ENCODE data around the gene CDCA4.

DNA sequence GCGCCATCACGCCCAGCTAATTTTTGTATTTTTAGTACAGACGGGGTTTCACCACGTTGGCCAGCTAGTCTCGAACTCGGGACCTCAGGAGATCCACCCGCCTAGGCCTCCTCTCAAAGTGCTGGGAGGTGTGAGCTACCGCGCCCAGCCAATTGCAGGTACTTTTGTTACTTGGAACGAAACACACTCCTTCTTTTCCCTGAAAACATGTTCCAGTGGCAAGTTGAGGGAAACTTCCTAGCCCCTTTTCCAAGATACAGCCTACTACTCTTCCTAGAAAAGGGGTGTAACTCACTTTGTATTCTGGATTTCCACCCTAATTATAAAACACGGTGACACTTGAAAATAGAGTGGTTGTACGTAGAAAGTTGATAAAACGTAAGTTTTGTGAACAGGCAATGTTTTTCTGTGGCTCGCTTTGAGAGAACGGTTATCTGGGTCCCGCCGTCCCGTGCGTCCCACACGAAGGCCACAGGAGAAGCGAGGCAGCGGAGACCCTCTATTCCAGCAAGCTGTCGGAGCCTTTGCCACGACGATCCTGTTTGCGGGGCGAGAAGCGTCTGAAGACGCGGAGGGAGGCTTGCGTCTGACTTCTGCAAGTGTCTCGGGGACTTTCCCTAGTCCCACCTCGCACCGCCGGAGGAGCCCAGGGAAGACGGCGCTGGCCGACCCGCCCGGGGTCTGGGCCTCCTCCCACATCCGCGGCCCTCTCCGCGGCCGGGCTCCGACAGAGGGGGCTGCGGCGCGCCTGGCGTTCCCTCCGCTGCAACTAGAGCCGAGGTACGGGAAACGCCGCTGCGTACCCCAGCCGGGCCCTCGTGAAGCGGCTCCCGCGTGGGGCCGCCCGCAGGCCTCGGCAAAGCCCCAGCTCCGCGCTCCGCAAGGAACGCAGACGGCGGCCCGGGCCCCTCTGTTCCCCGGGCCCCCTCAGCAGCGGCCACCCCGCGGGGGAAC is 745 bp downstream of the CDCA4 start:
- no peak for TF ChIP-seq POLR2A (IDR thresholded peaks at IDR 0.05; ENCODE audit: low read depth)
- TF ChIP-seq, protein P1, sequence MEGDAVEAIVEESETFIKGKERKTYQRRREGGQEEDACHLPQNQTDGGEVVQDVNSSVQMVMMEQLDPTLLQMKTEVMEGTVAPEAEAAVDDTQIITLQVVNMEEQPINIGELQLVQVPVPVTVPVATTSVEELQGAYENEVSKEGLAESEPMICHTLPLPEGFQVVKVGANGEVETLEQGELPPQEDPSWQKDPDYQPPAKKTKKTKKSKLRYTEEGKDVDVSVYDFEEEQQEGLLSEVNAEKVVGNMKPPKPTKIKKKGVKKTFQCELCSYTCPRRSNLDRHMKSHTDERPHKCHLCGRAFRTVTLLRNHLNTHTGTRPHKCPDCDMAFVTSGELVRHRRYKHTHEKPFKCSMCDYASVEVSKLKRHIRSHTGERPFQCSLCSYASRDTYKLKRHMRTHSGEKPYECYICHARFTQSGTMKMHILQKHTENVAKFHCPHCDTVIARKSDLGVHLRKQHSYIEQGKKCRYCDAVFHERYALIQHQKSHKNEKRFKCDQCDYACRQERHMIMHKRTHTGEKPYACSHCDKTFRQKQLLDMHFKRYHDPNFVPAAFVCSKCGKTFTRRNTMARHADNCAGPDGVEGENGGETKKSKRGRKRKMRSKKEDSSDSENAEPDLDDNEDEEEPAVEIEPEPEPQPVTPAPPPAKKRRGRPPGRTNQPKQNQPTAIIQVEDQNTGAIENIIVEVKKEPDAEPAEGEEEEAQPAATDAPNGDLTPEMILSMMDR (IDR thresholded peaks at IDR 0.05): no peak

Measured in esophagus muscularis mucosa (tissue), 3 donors.